K562 (cell line): ENCODE results near the gene SAMM50. TPM values are rescaled to one million over a fixed set of nuclear protein-coding genes. Genes with fewer than 3 reads are reported as not detected.

ENCODE experiments used
- E2F6 ChIP-seq, 2 experiments: IDR thresholded peaks; 2 replicates each; pipeline ENCODE4 v1.6.1; 2011; ENCODE audit warnings: borderline replicate concordance in 1 of 2, control low read depth in 1 of 2, low read depth in 1 of 2, low read length in 1 of 2, mild to moderate bottlenecking in 1 of 2, mixed read lengths in 1 of 2, moderate library complexity in 1 of 2; ENCODE audit not compliant: insufficient read depth in 1 of 2, insufficient read length in 1 of 2, poor library complexity in 1 of 2, severe bottlenecking in 1 of 2; ENCODE audit errors: extremely low read depth in 1 of 2
- EZH2 ChIP-seq: IDR thresholded peaks from 2 replicates; pipeline ENCODE4 v1.6.1; 2012; ENCODE audit warnings: low read depth, mild to moderate bottlenecking, inconsistent platforms, low read length, borderline replicate concordance
- HNRNPK ChIP-seq: fragments of 200-400 bp; formaldehyde crosslinking; IDR thresholded peaks from one replicate; pipeline ENCODE4 v1.6.1; 2018; ENCODE audit warnings: mild to moderate bottlenecking, low read depth, low read length; ENCODE audit not compliant: poor library complexity, severe bottlenecking
- HNRNPL ChIP-seq: fragments of 200-400 bp; formaldehyde crosslinking; IDR thresholded peaks from 2 replicates; pipeline ENCODE4 v1.6.1; 2017; ENCODE audit warnings: low read depth, mild to moderate bottlenecking, low read length
- TFAP4 ChIP-seq: sonication (generic); formaldehyde crosslinking; IDR thresholded peaks from 2 replicates; pipeline ENCODE4 v1.8.0; 2022; ENCODE audit warnings: missing genetic modification reagents, mild to moderate bottlenecking, moderate library complexity, borderline replicate concordance
- UBTF ChIP-seq, 2 experiments: IDR thresholded peaks; 2 replicates each; pipeline ENCODE4 v1.6.1; 2012; ENCODE audit warnings: improper control_type of control experiment in 2 of 2, low read depth in 2 of 2, low read length in 2 of 2, borderline replicate concordance in 1 of 2
- USF2 ChIP-seq: sonication (generic); formaldehyde crosslinking; IDR thresholded peaks from 2 replicates; pipeline ENCODE4 v1.5.0; 2020; ENCODE audit warnings: missing genetic modification reagents
- ZNF23 ChIP-seq: fragments of 250-450 bp; sonication (Bioruptor Pico); IDR thresholded peaks from 2 replicates; pipeline ENCODE4 v1.4.0; 2020; ENCODE audit warnings: mild to moderate bottlenecking
- polyA plus RNA-seq, 8 experiments: library from polyadenylated mRNA; depleted of rRNA in 4 of 8; stranded (reverse) in 5 of 8; unstranded in 3 of 8; fragments of >200 nt; fragmentation: Nextera tagmentation in 2 of 8; fragmentation: Illumina TruSeq in 1 of 8; extraction: Ambion mirVana in 2 of 8; extraction: Trizol in 1 of 8; gene quantifications; 2 replicates each; pipeline versions ENCODE4 v1.2.1 to v1.2.3, GENCODE V29; 2011 to 2014; ENCODE audit warnings: inconsistent platforms in 1 of 8, missing spikeins in 1 of 8
- total RNA-seq, 7 experiments: library from RNA; depleted of rRNA in 6 of 7; stranded (reverse); fragments of >200 nt in 6 of 7; fragmentation: Illumina TruSeq in 2 of 7; extraction: Trizol in 2 of 7; gene quantifications; 2 replicates each; pipeline versions ENCODE4 v1.2.1 to v1.2.3, GENCODE V29; 2011 to 2021; ENCODE audit warnings: low replicate concordance in 1 of 7

Gene SAMM50
- total and polyA plus RNA-seq, 9 of the 15 experiments (the other 6 are each of a cell fraction or from before 2014, with no cell fraction given) = 14.6 to 49.3 (median 38.1) TPM

- TF ChIP-seq HNRNPL (no peak), EZH2 (no peak), UBTF (IDR thresholded peaks at IDR 0.05; ENCODE audit: borderline replicate concordance in 1 of 2, low read depth in 2 of 2, low read length in 2 of 2) (0 out of 4 replicates have a peak, but pooled peaks of 1 of the 2 experiments have one; percentile 54), USF2 (CRISPR knock-in tag) (peak; percentile 90), ZNF23 (CRISPR knock-in tag) (no peak), HNRNPK (no peak), E2F6 (IDR thresholded peaks at IDR 0.05; ENCODE audit: borderline replicate concordance in 1 of 2, extremely low read depth in 1 of 2, insufficient read depth in 1 of 2, insufficient read length in 1 of 2, low read depth in 1 of 2, low read length in 1 of 2, poor library complexity in 1 of 2, severe bottlenecking in 1 of 2) (no peak), TFAP4 (CRISPR knock-in tag) (peak; percentile 27; the same call in 1 of the 2 replicates)
Measured at GRCh38 chr22:44026630-44027511, 71.6 kb downstream of the SAMM50 start (continued).
